ENCODE measurements around the gene ALK.

DNA sequence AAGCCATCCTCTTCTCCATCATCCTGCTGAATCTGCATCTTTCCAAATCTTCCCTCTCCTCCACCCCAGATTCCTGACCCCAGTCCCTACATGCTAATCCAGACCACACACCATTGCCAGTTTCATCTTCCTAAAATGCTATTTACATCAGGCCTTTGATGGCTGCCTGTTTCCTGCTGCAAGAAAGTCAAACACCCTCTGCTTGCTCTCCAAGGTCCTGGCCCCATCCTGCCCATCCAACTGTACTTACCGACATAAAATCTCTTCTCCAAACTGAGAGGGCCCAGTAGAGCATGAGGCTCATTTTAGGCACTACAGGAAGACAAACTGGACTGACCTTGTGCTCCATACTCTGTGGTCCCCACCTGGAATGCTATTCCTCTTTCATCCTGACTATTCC lies 19.0 kb downstream of the ALK start:
- TF ChIP-seq CTCF (IDR thresholded peaks at IDR 0.05) (no peak), POLR2A (IDR thresholded peaks at IDR 0.05) (no peak)
